ENCODE data around the gene PPP6C. TPM values are rescaled to one million over a fixed set of nuclear protein-coding genes. Genes with fewer than 3 reads are reported as not detected.
A peak's percentile ranks its signal among the peaks of the same experiment; 100 is the strongest.

The PPP6C gene
- total and polyA plus RNA-seq, 2 of the 13 experiments (the other 11 are each of a cell fraction or from before 2014, with no cell fraction given) = 18.5 to 20.9 TPM

DNA sequence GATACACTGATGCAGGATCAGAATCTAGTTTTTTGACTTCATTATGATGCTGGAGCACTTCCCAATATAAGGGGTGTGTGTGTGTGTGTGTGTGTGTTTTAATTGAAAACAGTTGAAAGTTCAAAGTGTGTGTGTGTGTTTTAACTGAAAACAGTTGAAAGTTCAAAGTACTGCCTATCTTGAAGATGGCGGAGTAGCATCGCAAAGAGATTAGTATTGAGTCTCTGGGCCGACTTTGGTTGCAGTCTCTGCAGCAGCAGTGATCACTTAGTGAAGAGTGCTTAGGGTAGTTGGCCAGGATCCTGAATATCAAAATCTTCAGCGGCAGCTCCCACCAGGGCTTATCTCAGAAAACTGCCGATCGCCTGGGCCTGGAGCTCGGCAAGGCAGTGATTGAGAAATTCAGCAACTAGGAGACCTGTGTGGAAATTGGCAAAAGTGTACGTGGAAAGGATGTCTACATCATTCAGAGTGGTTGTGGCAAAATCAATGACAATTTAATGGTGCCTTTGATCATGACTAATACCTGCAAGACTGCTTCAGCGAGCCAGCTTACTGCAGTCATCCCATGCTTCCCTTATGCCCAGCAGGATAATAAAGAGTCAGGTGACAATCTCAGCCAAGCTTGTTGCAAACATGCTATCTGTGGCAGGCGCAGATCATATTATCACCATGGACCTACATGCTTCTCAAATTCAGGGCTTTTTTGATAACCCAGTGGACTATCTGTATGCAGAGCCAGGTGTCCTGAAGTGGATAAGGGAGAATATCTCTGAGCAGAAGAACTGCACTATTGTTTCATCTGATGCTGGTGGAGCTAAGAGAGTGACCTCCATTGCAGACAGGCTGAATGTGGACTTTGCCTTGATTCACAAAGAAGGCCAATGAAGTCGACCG, 39.0 kb downstream of the PPP6C start (continued):
- TF ChIP-seq AHDC1 (CRISPR knock-in tag; IDR thresholded peaks at IDR 0.05; ENCODE audit: borderline replicate concordance) (0 out of 2 replicates have a peak, but pooled peaks have one; percentile 17), ZNF761 (CRISPR knock-in tag; conservative IDR thresholded peaks at IDR 0.05) (no peak), ZSCAN20 (CRISPR knock-in tag; IDR thresholded peaks at IDR 0.05; ENCODE audit: borderline replicate concordance) (no peak), ZSCAN25 (CRISPR knock-in tag; IDR thresholded peaks at IDR 0.05) (no peak), ESRRA (CRISPR knock-in tag; IDR thresholded peaks at IDR 0.05; ENCODE audit: low read depth) (no peak), ZNF768 (CRISPR knock-in tag; IDR thresholded peaks at IDR 0.05) (no peak), ZNF850 (CRISPR knock-in tag; conservative IDR thresholded peaks at IDR 0.05) (no peak), HNF4G (IDR thresholded peaks at IDR 0.05; ENCODE audit: borderline replicate concordance, low read depth, low read length) (peak; percentile 42; the same call in 1 of the 2 replicates), HNF4G (CRISPR knock-in tag; IDR thresholded peaks at IDR 0.05; ENCODE audit: borderline replicate concordance, low read depth) (no peak), ZBTB33 (CRISPR knock-in tag; IDR thresholded peaks at IDR 0.05) (peak; percentile 73; the same call in 1 of the 2 replicates), ZNF362 (CRISPR knock-in tag; IDR thresholded peaks at IDR 0.05; ENCODE audit: borderline replicate concordance) (no peak), ZNF878 (CRISPR knock-in tag; IDR thresholded peaks at IDR 0.05) (no peak), HCFC1 (IDR thresholded peaks at IDR 0.05; ENCODE audit: low read depth, low read length) (no peak)
- TF ChIP-seq, protein P1, sequence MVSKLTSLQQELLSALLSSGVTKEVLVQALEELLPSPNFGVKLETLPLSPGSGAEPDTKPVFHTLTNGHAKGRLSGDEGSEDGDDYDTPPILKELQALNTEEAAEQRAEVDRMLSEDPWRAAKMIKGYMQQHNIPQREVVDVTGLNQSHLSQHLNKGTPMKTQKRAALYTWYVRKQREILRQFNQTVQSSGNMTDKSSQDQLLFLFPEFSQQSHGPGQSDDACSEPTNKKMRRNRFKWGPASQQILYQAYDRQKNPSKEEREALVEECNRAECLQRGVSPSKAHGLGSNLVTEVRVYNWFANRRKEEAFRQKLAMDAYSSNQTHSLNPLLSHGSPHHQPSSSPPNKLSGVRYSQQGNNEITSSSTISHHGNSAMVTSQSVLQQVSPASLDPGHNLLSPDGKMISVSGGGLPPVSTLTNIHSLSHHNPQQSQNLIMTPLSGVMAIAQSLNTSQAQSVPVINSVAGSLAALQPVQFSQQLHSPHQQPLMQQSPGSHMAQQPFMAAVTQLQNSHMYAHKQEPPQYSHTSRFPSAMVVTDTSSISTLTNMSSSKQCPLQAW (CRISPR knock-in tag; IDR thresholded peaks at IDR 0.05) = no peak
- TF ChIP-seq, protein P2, sequence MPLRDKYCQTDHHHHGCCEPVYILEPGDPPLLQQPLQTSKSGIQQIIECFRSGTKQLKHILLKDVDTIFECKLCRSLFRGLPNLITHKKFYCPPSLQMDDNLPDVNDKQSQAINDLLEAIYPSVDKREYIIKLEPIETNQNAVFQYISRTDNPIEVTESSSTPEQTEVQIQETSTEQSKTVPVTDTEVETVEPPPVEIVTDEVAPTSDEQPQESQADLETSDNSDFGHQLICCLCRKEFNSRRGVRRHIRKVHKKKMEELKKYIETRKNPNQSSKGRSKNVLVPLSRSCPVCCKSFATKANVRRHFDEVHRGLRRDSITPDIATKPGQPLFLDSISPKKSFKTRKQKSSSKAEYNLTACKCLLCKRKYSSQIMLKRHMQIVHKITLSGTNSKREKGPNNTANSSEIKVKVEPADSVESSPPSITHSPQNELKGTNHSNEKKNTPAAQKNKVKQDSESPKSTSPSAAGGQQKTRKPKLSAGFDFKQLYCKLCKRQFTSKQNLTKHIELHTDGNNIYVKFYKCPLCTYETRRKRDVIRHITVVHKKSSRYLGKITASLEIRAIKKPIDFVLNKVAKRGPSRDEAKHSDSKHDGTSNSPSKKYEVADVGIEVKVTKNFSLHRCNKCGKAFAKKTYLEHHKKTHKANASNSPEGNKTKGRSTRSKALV (CRISPR knock-in tag; IDR thresholded peaks at IDR 0.05) = no peak
